ENCODE measurements around the gene KRTAP5-1. TPM values are rescaled to one million over a fixed set of nuclear protein-coding genes. Genes with fewer than 3 reads are reported as not detected.
A peak's percentile ranks its signal among the peaks of the same experiment; 100 is the strongest.
"Not testable (repeated sequence)": the region's sequence is repeated elsewhere in the genome, so short reads cannot be mapped to it uniquely, and the experiment has no call there.

KRTAP5-1 gene
- polyA plus RNA-seq, 2 of the 4 experiments (the other 2 are of a cell fraction): not detected

DNA sequence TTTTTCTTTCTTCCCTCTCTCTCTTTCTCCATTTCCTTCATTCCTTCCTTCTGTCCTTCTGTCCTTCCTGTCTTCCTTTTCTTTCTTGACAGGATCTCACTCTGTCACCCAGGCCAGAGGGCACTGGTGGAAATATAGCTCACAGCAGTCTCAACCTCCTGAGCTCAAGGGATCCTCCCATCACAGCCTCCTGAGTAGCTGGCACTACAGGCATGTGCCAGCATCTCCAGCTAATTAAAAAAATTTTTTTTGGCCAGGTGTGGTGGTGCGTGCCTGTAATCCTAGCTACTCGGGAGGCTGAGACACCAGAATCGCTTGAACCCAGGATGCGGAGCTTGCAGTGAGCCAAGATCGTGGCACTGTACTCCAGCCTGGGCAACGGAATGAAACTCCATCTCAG, 8.3 kb downstream of the KRTAP5-1 start:
- WGBS (ENCODE audit: missing lambda C conversion rate): 72% methylated on average over 6 of the region's 6 CpGs
- DNase-seq (ENCODE audit: low read depth in 1 of 2, low spot score in 1 of 2): no peak
- CTCF ChIA-PET: interaction anchor here (0.7 to 26.3 kb wide), 14 partner anchors 11 to 581 kb away, joined by 3 to 719 read pairs (median 4); no protein-coding TSS in a partner anchor

DNA sequence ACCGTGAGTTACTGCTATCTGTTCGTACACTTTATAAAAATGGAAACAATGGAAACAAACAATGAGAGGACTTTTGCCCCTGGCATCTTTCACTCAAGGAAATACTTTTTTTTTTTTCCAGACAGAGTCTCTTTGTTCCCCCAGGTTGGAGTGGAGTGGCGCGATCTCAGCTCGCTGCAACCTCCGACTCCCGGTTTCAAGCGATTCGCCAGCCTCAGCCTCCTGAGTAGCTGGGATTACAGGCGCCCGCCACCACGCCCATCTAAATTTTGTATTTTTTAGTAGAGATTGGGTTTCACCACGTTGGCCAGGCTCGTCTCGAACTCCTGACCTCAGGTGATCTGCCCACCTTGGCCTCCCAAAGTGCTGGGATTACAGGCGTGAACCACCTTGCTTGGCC, 9.3 kb downstream of the KRTAP5-1 start:
- POLR2A ChIA-PET; H3K27ac ChIP-seq; FAIRE-seq; ATAC-seq; H3K4me3 ChIP-seq; H3K4me2 ChIP-seq; DNase-seq (ENCODE audit: low read depth in 1 of 2, low spot score in 1 of 2): not testable (repeated sequence)
- WGBS (ENCODE audit: missing lambda C conversion rate): 85% methylated on average over 16 of the region's 16 CpGs
- CTCF ChIA-PET: interaction anchor here (1.0 to 26.3 kb wide), 11 partner anchors 10 to 582 kb away, joined by 3 to 719 read pairs (median 6); partner anchors contain the start of genes KRTAP5-2 and KRTAP5-5
- peaks cover 22% of the 10 kb centered on the region for H3K4me1 ChIP-seq
- peaks cover 17% of the 10 kb centered on the region for H3K9me3 ChIP-seq

More for the DNA sequence above, 8.3 kb downstream of the KRTAP5-1 start:
- no peak overlapping the region for H3K4me2 ChIP-seq
- H3K4me1 ChIP-seq: peaks cover 16% of the 10 kb centered on the region
- no peak overlapping the region for H3K27ac ChIP-seq
- H3K4me3 ChIP-seq: no peak overlapping the region
- ATAC-seq (no peak), FAIRE-seq (no peak)
- POLR2A ChIA-PET: no interaction called here
- H3K9me3 ChIP-seq: peaks cover 17% of the 10 kb centered on the region
- TF ChIP-seq CBX2 (IDR thresholded peaks at IDR 0.05; ENCODE audit: borderline replicate concordance, low read depth): no peak
- no peak for TF ChIP-seq CHD4 (IDR thresholded peaks at IDR 0.05; ENCODE audit: borderline replicate concordance)
- no peak for TF ChIP-seq RAD21 (conservative IDR thresholded peaks at IDR 0.05 in 1 of 2, IDR thresholded peaks at IDR 0.05 in 1 of 2)
- TF ChIP-seq, protein P1, sequence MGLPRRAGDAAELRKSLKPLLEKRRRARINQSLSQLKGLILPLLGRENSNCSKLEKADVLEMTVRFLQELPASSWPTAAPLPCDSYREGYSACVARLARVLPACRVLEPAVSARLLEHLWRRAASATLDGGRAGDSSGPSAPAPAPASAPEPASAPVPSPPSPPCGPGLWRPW (IDR thresholded peaks at IDR 0.05): no peak
- TF ChIP-seq, protein P2, sequence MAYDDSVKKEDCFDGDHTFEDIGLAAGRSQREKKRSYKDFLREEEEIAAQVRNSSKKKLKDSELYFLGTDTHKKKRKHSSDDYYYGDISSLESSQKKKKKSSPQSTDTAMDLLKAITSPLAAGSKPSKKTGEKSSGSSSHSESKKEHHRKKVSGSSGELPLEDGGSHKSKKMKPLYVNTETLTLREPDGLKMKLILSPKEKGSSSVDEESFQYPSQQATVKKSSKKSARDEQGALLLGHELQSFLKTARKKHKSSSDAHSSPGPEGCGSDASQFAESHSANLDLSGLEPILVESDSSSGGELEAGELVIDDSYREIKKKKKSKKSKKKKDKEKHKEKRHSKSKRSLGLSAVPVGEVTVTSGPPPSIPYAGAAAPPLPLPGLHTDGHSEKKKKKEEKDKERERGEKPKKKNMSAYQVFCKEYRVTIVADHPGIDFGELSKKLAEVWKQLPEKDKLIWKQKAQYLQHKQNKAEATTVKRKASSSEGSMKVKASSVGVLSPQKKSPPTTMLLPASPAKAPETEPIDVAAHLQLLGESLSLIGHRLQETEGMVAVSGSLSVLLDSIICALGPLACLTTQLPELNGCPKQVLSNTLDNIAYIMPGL (CRISPR knock-in tag; IDR thresholded peaks at IDR 0.05; ENCODE audit: borderline replicate concordance): no peak
- no peak for TF ChIP-seq POLR2AphosphoS2 (conservative IDR thresholded peaks at IDR 0.05; ENCODE audit: low read length)
- TF ChIP-seq FOSL2 (IDR thresholded peaks at IDR 0.05): no peak
- no peak for TF ChIP-seq FOSL2 (CRISPR knock-in tag; IDR thresholded peaks at IDR 0.05)
- TF ChIP-seq ZFP36 (IDR thresholded peaks at IDR 0.05; ENCODE audit: borderline replicate concordance, partially characterized antibody): no peak
- no peak for TF ChIP-seq RARB (CRISPR knock-in tag; IDR thresholded peaks at IDR 0.05)
- TF ChIP-seq, protein P3, sequence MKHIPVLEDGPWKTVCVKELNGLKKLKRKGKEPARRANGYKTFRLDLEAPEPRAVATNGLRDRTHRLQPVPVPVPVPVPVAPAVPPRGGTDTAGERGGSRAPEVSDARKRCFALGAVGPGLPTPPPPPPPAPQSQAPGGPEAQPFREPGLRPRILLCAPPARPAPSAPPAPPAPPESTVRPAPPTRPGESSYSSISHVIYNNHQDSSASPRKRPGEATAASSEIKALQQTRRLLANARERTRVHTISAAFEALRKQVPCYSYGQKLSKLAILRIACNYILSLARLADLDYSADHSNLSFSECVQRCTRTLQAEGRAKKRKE (CRISPR knock-in tag; IDR thresholded peaks at IDR 0.05; ENCODE audit: low read depth): no peak
- no peak for TF ChIP-seq CEBPB (IDR thresholded peaks at IDR 0.05)
- no peak for TF ChIP-seq HOXA7 (CRISPR knock-in tag; IDR thresholded peaks at IDR 0.05)
- TF ChIP-seq, protein P4, sequence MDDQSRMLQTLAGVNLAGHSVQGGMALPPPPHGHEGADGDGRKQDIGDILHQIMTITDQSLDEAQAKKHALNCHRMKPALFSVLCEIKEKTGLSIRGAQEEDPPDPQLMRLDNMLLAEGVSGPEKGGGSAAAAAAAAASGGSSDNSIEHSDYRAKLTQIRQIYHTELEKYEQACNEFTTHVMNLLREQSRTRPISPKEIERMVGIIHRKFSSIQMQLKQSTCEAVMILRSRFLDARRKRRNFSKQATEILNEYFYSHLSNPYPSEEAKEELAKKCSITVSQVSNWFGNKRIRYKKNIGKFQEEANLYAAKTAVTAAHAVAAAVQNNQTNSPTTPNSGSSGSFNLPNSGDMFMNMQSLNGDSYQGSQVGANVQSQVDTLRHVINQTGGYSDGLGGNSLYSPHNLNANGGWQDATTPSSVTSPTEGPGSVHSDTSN (IDR thresholded peaks at IDR 0.05): no peak
- TF ChIP-seq BHLHE40 (IDR thresholded peaks at IDR 0.05; ENCODE audit: low read depth, low read length): no peak
- TF ChIP-seq, protein P5, sequence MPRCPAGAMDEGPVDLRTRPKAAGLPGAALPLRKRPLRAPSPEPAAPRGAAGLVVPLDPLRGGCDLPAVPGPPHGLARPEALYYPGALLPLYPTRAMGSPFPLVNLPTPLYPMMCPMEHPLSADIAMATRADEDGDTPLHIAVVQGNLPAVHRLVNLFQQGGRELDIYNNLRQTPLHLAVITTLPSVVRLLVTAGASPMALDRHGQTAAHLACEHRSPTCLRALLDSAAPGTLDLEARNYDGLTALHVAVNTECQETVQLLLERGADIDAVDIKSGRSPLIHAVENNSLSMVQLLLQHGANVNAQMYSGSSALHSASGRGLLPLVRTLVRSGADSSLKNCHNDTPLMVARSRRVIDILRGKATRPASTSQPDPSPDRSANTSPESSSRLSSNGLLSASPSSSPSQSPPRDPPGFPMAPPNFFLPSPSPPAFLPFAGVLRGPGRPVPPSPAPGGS (IDR thresholded peaks at IDR 0.05): no peak

DNA sequence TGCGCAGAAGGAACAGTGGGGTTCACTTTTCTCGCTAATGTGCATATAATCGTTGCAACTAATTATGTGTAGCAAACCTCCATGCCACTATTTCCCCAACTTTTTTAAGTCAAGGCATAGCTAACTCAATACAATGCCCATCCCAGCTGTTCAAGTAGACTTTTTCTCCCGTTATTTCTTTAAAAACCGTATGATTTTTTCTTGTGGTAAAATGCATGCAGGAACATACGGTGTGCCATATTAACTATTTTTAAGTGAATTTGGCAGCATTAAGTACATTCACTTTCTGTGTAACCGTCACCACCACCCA, 10.2 kb downstream of the KRTAP5-1 start:
- H3K4me1 ChIP-seq: peaks cover 29% of the 10 kb centered on the region
- ATAC-seq (no peak), DNase-seq (ENCODE audit: low read depth in 1 of 2, low spot score in 1 of 2) (no peak), FAIRE-seq (no peak)
- TF ChIP-seq GATA3 (IDR thresholded peaks at IDR 0.05; ENCODE audit: borderline replicate concordance) (no peak), BHLHE40 (IDR thresholded peaks at IDR 0.05; ENCODE audit: low read depth, low read length) (no peak), MAFK (IDR thresholded peaks at IDR 0.05; ENCODE audit: partially characterized antibody) (no peak)
- WGBS (ENCODE audit: missing lambda C conversion rate): 13% methylated on average over 7 of the region's 7 CpGs
- CTCF ChIA-PET: interaction anchor here (0.6 to 26.3 kb wide), 43 partner anchors 8 to 582 kb away, joined by 3 to 719 read pairs (median 5); partner anchors contain the start of genes KRTAP5-1, KRTAP5-2 and KRTAP5-5
- no peak overlapping the region for H3K27ac ChIP-seq
- peak overlapping the region; percentile 74; the same call in 1 of the 3 replicates for H3K4me3 ChIP-seq
- H3K9me3 ChIP-seq: peaks cover 17% of the 10 kb centered on the region
- POLR2A ChIA-PET: interaction anchor here (0.6 to 1.3 kb wide), 2 partner anchors 10 to 28 kb away, joined by 3 to 5 read pairs; no protein-coding TSS in a partner anchor
- H3K4me2 ChIP-seq: peak overlapping the region; percentile 99

Data from A549 (cell line).